Epithelial cell of esophagus (primary cell): ENCODE data around the gene DENND6B.
A peak's percentile ranks its signal among the peaks of the same experiment; 100 is the strongest.

Experiments
- DNase-seq: peaks from one replicate; pipeline ENCODE4 v3.0.0; 2010; ENCODE audit warnings: low read depth
- H3K4me3 ChIP-seq: 2 replicates; pipeline ENCODE4 v1.5.1; 2011; ENCODE audit warnings: mild to moderate bottlenecking, low read length, control low read depth
- CTCF ChIP-seq: IDR thresholded peaks from 2 replicates; pipeline ENCODE4 v1.5.1; 2011; ENCODE audit warnings: low read depth, mild to moderate bottlenecking, low read length, control low read depth, inconsistent platforms; ENCODE audit not compliant: insufficient read depth; ENCODE audit errors: missing control alignments

DENND6B gene

GRCh38 chr22:50305393-50305922 is 21.4 kb downstream of the DENND6B start:
- TF ChIP-seq CTCF = no peak
- H3K4me3 ChIP-seq = peak overlapping the region; percentile 86
- no peak for DNase-seq

- peak; percentile 80 for DNase-seq
- no peak for TF ChIP-seq CTCF
- peak overlapping the region; percentile 86 for H3K4me3 ChIP-seq
Observed at GRCh38 chr22:50304528-50305392, 22.1 kb downstream of the DENND6B start.

GRCh38 chr22:50303848-50304527 is 22.8 kb downstream of the DENND6B start:
- no peak for TF ChIP-seq CTCF
- peak overlapping the region; percentile 29 for H3K4me3 ChIP-seq
- DNase-seq = peak; percentile 57

GRCh38 chr22:50303515-50303847 is 23.3 kb downstream of the DENND6B start:
- no peak for TF ChIP-seq CTCF
- DNase-seq = no peak
- peak overlapping the region; percentile 29 for H3K4me3 ChIP-seq

- H3K4me3 ChIP-seq = no peak overlapping the region
- TF ChIP-seq CTCF = no peak
- no peak for DNase-seq
Observed at GRCh38 chr22:50302564-50302963, 24.2 kb downstream of the DENND6B start.

GRCh38 chr22:50302041-50302541 is 24.7 kb downstream of the DENND6B start:
- H3K4me3 ChIP-seq = peak overlapping the region; percentile 35
- TF ChIP-seq CTCF = no peak
- DNase-seq = no peak
